HG02623 (cell line): ENCODE data around the gene CCSER1.
A peak's percentile ranks its signal among the peaks of the same experiment; 100 is the strongest.

Source experiments
- ATAC-seq: cut with Tn5 transposase; IDR thresholded peaks from one replicate; pipeline ENCODE4 v1.9.1; 2021; ENCODE audit warnings: moderate library complexity; ENCODE audit not compliant: unreplicated experiment

The CCSER1 gene

DNA sequence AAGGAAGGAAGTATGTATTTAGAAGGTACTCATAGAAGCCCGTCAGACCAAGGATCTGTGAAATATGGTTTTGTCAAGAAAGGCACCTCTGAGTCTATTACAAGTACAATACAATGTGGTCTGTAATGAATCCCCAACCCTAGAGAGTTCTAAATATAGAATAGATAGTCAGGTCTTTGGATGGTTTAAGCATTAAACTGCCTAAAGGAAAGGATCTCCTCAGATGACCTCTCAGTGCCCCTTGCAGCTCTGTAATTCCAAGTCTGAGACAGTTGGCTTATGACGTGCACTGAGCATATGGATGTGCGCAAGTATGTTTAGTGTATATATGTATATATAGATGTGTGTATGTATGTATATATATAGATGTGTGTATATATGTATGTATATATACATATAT lies 62.0 kb downstream of the CCSER1 start:
- ATAC-seq, result no peak

DNA sequence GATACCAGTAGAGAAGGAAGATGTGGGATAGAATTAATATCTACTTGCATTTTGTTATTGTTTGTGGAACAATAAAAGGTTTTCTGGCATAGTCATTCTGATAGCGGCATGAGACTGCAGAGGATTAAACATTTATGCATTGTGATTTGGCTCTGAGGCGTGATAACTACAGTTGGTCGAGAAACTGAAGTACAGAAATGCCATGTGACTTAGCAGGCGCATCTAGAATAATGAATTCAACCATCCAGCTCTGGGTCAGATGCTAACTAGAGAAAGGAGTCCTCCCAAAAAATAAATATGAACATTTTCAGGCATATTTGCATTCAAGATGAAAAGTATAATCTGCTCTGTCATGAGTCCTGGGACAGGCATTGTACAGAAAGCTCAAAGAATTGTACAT lies 62.8 kb downstream of the CCSER1 start:
- ATAC-seq, result no peak

DNA sequence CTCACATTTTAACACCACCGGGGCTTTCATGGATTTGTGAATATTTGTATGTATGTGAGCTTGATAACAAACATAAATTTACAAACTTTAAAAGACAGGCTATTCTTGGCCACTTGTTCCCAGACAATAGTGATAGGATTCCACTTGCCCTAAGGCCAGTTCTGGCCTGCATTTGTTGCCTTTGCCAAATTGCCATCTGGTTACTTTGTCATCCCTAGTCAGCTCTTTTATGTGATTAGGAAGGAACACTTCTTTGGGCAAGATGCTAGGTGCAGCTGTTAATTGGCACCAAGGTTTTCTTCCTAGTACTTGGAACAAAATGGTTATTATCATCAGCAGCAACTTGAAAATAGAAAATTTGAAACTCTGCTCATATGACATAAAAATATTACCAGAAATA lies 63.3 kb downstream of the CCSER1 start:
- no peak for ATAC-seq

DNA sequence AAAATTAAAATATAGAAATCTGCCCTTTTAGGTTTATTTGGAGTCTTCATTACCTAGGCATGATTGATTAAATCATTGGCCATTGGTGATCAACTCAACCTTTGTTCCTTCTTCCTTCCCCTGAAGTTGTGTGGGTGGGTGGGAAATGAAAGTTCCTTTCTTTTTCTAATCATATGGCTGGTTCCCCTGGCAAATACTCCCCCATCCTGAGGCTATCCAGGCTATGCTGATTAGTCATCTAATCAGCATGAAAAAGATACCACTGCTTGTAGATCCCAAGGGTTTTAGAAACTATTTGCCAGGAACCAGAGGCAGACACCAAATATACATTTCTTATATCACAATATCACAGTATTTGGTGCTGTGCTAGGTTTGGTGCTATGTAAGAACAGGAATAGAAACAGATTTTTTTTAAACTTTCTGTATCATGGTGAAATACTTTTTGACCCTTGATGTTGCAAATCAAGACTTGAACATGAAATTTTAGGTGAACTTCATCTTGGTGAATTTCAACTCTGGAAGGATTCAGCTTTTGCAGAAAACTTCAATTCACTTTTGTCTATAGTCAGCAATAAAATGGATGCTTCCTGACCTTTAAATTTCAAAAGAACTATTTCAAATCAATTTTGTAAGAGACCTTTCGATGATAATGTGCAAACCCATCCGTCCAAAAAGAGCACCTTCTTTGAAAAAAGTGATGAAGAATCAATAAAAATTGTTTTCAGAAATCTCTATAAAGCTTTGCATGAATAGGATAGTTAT lies 71.1 kb downstream of the CCSER1 start:
- no peak for ATAC-seq

DNA sequence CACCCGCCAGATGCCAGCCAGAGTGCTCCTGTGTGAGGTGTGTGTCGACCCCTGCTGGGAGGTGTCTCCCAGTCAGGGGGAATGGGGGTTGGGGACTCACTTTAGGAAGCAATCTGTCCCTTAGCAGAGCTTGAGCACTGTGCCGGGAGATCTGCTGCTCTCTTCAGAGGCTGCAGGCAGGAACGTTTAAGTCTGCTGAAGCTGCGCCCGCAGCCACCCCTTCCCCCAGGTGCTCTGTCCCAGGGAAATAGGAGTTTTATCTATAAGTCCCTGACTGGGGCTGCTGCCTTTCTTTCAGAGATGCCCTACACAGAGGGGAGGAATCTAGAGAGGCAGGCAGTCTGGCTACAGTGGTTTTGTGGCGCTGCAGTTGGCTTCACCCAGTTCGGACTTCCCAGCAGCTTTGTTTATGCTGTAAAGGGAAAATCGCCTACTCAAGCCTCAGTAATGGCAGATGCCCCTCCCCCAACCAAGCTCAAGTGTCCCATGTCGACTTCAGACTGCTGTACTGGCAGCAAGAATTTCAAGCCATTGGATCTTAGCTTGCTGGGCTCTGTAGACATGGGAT lies 80.8 kb downstream of the CCSER1 start:
- ATAC-seq, result no peak

DNA sequence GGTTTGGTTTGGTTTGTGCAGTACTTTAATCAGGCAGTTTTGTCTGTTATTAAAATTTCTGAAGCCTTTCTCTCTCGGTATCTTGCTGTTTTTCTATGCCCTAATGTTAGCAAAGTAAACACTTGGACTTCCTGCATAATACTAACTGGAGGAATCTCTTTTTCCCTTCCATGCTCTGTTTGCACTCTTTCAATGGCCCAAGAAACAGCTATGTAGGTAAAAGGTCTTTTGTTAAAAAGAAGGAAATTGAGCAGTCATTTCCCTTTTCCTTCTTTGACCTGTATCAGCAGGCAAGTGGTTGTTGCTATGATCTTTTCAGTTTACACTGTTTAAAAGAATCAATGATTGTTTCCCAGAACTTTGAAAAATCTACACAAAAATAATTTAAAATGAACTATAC lies 82.7 kb downstream of the CCSER1 start:
- no peak for ATAC-seq

DNA sequence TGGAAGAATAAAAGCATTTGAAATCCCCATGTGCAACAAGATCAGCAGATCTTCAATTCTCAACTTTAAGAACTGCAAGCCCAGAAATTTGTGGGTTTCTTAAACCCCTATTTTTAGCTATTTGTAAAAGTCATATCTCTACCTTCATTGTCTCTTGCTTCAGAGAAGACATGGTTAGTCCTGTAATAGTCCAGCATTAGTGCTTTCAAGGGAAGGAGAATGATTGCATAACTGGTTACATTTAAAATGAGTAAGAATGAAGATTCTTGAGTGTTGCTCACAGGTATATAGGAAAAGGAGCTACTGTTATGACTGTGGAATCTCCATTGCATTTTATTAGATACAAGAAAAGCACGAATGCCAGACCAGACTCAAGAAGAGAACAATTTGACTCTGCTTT lies 84.0 kb downstream of the CCSER1 start:
- ATAC-seq, result peak; percentile 32

DNA sequence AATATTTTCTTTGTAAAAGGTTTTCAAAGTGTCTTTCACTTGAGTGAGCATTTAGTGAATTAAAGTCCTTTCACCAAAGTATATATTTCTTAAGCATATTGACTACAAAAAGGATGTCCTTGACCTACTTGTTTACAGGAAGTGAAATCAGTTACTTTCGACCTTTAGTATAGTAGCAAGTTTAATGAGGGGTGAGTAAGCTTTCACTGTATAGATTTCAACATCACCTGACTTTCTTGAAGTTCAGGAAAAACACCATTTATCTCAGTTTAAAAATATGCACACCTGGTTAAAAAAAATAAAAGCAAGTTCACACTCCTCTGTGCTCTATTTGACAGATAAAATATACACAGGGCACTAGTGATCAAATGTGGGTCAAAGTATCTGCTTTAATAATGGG lies 88.1 kb downstream of the CCSER1 start:
- peak; percentile 59 for ATAC-seq

DNA sequence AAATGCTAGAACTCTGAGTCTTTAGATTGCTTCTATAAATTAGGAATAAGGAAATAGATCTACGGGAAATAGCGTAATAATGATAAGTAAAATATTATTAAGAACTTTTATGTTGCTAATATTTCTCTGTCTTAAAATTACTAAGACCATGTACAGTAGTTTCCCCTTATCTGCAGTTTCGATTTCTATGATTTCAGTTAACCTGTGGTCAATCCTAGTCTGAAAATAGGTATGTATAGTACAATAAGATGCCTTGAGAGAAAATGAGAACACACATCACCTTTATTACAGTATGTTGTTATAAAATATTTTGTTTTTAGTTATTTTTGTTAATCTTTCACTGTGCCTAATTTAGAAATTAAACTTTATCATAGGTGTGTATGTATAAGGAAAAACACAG lies 92.6 kb downstream of the CCSER1 start:
- peak; percentile 44 for ATAC-seq

DNA sequence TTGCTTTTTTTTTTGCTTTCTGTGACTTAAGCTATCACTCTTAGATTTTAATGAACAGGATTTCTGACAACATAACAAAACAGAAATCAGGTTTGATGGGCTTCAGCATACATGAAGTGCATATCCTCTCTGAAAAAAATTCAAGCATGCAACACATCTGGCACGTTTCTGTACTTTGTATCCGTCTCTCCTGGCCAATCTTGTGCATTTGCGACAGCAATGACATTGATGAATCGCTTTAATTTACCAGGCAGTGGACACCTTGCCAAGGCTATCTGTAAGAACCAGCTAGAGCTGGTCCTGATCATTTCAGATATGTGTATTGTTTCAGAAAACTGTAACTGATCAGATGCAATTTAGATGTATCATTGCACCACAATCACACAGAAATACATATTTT lies 93.3 kb downstream of the CCSER1 start:
- ATAC-seq, result no peak

DNA sequence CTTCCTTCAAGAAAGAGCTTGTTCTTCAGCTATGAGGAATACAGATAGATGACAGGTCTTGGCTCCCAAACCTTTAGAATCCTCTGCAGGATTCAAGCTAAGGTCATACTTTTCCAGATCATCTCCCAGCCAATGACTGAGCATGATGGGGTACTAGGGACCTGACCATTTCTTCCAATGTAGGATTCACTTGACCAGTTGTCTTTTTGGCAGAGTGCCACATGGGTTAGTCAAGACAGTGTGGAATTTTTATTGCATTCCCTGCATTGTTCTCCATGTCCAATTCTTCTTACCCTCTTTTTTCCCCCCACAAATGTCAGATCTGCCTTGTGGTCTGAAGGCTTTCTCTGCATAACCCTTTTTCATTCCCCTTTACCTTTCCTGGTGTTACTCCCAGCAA lies 99.5 kb downstream of the CCSER1 start:
- no peak for ATAC-seq

DNA sequence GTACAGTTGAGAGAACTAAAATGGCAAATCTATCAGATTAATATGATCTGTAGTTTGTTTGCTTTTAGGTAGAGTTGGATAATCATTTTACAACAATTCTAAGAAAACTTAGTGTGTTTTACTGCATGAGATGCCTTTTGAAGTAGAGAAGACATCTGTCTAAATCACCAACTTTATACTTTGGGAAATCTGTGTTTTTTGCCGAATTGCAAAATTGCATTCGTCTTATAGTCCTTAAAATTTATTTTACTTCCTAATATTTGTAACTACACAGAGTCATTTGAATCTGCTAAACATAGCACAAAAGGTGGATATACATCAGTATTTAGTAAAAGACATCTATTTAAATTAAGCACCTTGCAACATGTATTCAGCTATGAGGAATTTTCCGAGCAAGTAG lies 100.0 kb downstream of the CCSER1 start:
- ATAC-seq, result no peak

DNA sequence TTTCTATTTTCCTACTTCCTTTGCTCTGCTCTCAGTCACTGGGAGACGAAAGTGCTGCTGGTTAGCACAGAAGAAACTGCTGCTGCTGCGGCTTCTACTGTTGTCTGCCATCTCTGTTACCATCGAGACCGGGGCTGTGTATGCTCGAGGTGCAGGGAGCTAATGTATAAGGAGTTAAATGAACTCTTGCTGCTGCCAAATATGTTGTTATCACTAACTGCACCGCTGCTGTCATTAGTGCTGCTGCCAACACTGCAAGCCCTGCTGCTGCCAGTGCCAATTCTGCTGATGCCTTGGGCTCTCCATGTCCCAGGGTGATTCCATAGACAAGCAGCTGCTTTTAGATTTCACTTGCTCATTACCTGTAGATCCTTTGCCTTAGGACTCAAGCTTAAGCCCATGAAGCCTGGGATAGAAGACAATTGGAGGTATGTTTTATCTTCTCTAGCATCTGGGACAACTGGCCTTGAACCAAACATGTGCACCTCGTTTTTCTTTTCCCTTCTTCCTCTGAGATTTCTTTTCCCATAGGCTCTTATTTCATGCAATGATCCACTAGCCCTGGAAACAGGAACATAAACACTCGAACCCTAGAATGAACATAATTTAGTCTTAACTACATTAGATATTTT lies 107.8 kb downstream of the CCSER1 start:
- ATAC-seq, result no peak

DNA sequence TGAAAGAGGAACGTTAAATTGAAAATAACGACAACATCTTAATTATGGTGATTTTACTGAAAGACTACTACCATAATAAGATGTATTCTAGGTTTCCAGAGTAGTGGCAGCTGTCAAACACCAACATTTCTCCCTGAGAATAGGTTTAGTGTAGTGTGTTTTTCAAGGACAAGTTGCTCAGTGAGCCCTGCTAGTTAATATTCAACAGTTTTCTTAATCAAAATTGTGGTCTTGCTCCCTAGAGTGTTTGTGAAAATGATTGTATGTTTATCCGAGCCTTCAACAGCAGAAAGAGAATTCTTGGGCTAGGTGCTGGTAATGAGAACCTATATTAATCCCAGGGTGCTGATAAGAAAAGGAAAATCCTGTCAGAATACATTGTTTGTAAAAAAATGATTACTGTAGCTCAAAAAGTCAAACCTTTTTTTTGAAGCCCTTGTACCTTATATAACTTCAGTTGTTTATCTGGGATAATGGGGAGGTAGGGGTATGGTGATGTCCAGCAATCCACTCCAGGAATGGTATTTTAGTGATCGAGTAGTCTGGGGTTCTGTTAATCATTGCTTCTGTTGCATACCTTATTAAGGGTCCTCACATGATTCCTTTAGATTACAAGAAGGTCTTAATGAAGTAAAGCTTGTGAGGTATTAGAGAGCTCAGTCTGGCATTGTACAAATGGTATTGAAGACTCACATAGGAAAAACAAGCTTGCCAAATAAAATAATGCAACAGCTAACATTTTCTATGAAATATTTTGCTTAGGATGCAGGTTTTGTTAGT lies 110.7 kb downstream of the CCSER1 start:
- ATAC-seq, result no peak

DNA sequence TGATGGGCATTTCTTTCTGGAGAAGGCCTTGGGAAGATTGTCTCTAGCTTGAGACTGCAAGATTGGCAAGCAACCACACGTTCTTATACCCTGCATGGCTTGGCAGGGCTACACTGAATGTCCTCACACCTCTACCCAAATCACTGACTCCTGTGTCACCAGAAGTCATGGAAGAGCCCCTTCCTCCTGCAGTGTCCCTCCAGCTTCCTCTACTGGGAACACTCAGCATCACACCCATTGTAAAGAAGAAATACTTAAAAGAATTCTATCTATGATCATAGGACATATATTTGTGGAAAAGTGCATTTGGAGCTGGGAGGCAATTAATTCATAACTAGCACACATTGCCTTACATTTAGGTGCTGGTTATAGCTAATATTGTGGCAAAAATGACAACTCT lies 113.1 kb downstream of the CCSER1 start:
- ATAC-seq, result no peak

DNA sequence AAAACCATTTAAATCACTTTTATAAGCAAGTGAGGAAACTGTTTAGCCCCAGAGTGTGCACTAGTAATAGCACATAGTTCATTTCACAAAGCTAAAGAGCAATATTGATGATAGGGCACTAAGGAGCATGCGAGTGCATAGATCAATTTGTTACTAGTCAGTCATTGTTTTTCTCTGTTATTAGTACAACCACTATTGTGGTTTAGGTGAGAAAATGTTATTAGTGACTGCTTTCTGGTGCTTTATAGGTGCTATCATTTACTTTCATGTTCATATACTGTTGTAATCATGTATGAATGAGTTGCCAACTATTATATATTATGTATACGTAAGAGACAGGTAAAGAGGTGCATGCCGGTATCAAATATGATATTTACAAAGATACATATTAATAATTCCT lies 113.8 kb downstream of the CCSER1 start:
- no peak for ATAC-seq

DNA sequence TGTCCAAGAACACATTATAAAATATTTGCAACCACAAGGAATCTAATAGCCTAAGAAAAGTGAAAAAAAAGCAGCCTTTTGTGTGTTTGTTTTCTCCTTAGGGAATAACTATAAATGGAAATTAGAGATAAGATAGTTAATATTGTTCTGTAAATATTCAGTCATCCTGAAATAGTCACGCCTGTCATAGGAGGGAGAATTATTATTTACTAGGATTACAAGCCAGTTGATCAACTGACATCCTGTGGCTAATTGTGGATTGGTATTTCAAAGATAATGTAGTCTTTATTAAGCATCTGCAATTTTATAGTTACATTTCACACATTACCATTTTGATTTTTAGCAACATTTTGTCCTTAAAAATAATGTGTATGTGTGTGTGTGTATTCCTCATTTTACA lies 118.6 kb downstream of the CCSER1 start:
- no peak for ATAC-seq

DNA sequence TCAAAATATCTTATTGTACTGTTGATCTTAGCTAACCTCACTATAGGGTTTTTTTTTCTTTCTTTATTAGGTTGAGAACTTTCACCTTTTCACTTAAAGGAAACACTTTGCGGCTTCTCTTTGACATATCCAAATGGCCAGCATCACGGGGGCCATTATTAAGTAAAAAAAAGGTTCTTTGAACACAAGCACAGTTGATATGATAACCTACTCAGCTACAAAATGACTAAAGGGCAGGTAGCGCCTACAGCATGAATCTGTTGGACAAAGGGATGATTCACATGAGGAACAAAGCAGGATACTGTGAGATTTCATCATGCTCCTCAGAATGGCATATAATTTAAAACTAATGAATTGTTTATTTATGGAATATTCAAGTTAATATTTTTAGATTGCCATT lies 119.6 kb downstream of the CCSER1 start:
- ATAC-seq, result no peak

DNA sequence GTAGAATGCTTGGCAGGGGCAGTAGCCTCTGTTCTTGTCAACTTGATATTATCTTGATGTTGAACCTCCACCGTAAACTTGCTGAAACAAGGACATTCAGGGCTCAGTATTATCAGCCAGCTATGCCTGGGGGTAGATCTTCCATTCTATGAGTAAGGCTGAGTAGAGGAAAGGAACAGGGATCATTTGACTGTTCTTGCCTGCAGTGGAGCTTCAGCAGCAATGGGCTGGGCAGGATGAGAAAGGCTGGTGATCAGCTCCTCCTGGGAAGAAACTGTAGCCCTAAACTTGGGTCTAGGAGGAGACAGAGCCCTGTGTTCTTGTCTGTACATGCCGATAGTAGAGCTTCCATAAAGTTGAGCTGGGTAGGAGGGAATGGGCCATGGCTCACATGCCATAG lies 127.2 kb downstream of the CCSER1 start:
- no peak for ATAC-seq

DNA sequence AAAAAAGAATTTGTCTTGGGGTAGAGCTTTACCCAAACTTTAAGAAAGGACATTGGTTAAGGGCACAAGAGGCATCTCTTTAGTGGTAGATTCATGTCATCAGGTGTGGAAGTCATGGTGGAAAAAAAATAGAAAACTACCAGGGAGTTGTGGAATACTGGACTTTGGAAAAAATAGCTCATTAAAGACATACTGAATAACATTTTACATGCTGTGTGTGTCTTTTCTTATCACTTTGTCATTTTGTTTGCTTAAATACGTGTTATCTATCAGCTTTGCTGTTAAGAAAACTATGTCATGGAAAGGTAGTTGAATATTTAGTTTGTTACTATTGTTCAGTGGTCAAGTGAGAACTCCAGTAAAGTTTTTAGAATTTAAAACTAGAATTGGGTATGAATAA lies 147.0 kb downstream of the CCSER1 start:
- no peak for ATAC-seq

DNA sequence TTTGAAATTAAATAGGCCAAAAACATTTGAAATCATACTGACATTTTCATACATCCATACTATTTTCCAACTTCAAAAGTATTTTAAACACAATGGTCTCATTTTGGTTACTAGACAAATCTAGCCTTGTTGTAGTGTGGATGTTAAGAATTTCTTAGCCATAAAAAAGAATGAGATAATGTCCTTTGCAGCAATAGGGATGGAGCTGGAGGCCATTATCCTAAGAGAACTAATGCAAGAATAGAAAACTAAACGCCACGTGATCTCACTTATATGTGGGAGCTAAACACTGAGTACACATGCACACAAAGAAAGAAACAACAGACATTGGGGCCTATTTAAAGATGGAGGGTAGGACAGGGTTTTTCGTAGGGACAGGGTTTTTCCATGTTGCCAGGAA lies 153.8 kb downstream of the CCSER1 start:
- no peak for ATAC-seq
